H1 (cell line): ENCODE measurements around the gene RWDD3. TPM values are rescaled to one million over a fixed set of nuclear protein-coding genes. Genes with fewer than 3 reads are reported as not detected.

Source experiments
- BCL11A ChIP-seq, 2 experiments: IDR thresholded peaks; one replicate each; pipeline ENCODE4 v1.6.1; 2011; ENCODE audit warnings: low read depth in 2 of 2, low read length in 2 of 2, mild to moderate bottlenecking in 2 of 2
- BRCA1 ChIP-seq: IDR thresholded peaks from 2 replicates; pipeline ENCODE4 v1.6.1; 2012; ENCODE audit warnings: low read depth, low read length, improper control_type of control experiment
- CTCF ChIP-seq, 3 experiments: IDR thresholded peaks; 1 replicate in 2 of 3; 2 replicates in 1 of 3; pipeline versions ENCODE4 v1.5.1 to v1.6.1; 2011; ENCODE audit warnings: low read length in 3 of 3, mild to moderate bottlenecking in 3 of 3, inconsistent platforms in 2 of 3, low read depth in 1 of 3, moderate library complexity in 1 of 3; ENCODE audit not compliant: insufficient read depth in 1 of 3; ENCODE audit errors: control extremely low read depth in 1 of 3
- EGR1 ChIP-seq: IDR thresholded peaks from 2 replicates; pipeline ENCODE4 v1.6.1; 2011; ENCODE audit warnings: low read depth, low read length, borderline replicate concordance
- JUND ChIP-seq: IDR thresholded peaks from 2 replicates; pipeline ENCODE4 v1.6.1; 2011; ENCODE audit warnings: mild to moderate bottlenecking, improper control_type of control experiment, low read length
- polyA plus RNA-seq, 7 experiments: library from polyadenylated mRNA; depleted of rRNA in 3 of 7; stranded (reverse) in 5 of 7; unstranded in 2 of 7; fragments of >200 nt in 5 of 7; fragments of 200-250 nt in 2 of 7; gene quantifications; 1 replicate in 5 of 7; 2 replicates in 1 of 7; 4 replicates in 1 of 7; pipeline versions ENCODE4 v1.2.1 to v1.2.3, GENCODE V29; 2011 to 2013; ENCODE audit warnings: missing spikeins in 2 of 7, mixed read lengths in 2 of 7
- total RNA-seq: library from RNA; stranded (reverse); fragmentation: NEBNext Ultra II Directional; extraction: Animal tissue kit (Norgen Biotek cat#: 25700); gene quantifications from 2 replicates; pipeline ENCODE4 v1.2.1, GENCODE V29; 2021

RWDD3 gene
- total and polyA plus RNA-seq, 2 of the 8 experiments (the other 6 are each of a cell fraction or from before 2014, with no cell fraction given): 7.9 to 14.5 TPM

- TF ChIP-seq CTCF (IDR thresholded peaks at IDR 0.05; ENCODE audit: control extremely low read depth in 1 of 3, insufficient read depth in 1 of 3, low read depth in 1 of 3, low read length in 3 of 3) (no peak), JUND (no peak), BRCA1 (no peak), BCL11A (IDR thresholded peaks at IDR 0.05; ENCODE audit: low read depth in 2 of 2, low read length in 2 of 2) (no peak), EGR1 (no peak)
Measured at GRCh38 chr1:95197616-95198252, 36.3 kb upstream of the RWDD3 start (continued).
